HG02642 (cell line): Measurements from ENCODE around the gene PACSIN2.
"Not testable (repeated sequence)": the region's sequence is repeated elsewhere in the genome, so short reads cannot be mapped to it uniquely, and the experiment has no call there.

Experiments used
- ATAC-seq: cut with Tn5 transposase; IDR thresholded peaks from one replicate; pipeline ENCODE4 v1.9.1; 2021; ENCODE audit warnings: mild to moderate bottlenecking; ENCODE audit not compliant: unreplicated experiment, poor library complexity

PACSIN2 gene

GRCh38 chr22:42993651-42994275 lies 21.2 kb downstream of the PACSIN2 start:
- ATAC-seq = no peak

GRCh38 chr22:42992886-42993479 lies 22.0 kb downstream of the PACSIN2 start:
- ATAC-seq = no peak

GRCh38 chr22:42992092-42992491 lies 22.9 kb downstream of the PACSIN2 start:
- ATAC-seq = no peak

GRCh38 chr22:42991010-42991651 lies 23.8 kb downstream of the PACSIN2 start:
- ATAC-seq = no peak

GRCh38 chr22:42990131-42990838 lies 24.7 kb downstream of the PACSIN2 start:
- ATAC-seq = no peak

- ATAC-seq = no peak
These were observed 28.8 kb downstream of the PACSIN2 start for GRCh38 chr22:42986115-42986514.

- no peak for ATAC-seq
These were observed 29.4 kb downstream of the PACSIN2 start for GRCh38 chr22:42985531-42985905.

- no peak for ATAC-seq
These were observed 30.0 kb downstream of the PACSIN2 start for GRCh38 chr22:42984814-42985530.

- no peak for ATAC-seq
These were observed 30.6 kb downstream of the PACSIN2 start for GRCh38 chr22:42984397-42984796.

GRCh38 chr22:42983470-42983869 lies 31.5 kb downstream of the PACSIN2 start:
- ATAC-seq = no peak

- no peak for ATAC-seq
These were observed 35.3 kb downstream of the PACSIN2 start for GRCh38 chr22:42979606-42980005.

GRCh38 chr22:42978453-42979103 lies 36.4 kb downstream of the PACSIN2 start:
- no peak for ATAC-seq

- no peak for ATAC-seq
These were observed 37.4 kb downstream of the PACSIN2 start for GRCh38 chr22:42977569-42977968.

- ATAC-seq = no peak
These were observed 38.6 kb downstream of the PACSIN2 start for GRCh38 chr22:42976217-42976933.

- no peak for ATAC-seq
These were observed 40.7 kb downstream of the PACSIN2 start for GRCh38 chr22:42974223-42974622.

- ATAC-seq = no peak
These were observed 41.4 kb downstream of the PACSIN2 start for GRCh38 chr22:42973536-42973881.

GRCh38 chr22:42972649-42973535 lies 42.1 kb downstream of the PACSIN2 start:
- ATAC-seq = no peak

GRCh38 chr22:42971473-42971860 lies 43.5 kb downstream of the PACSIN2 start:
- ATAC-seq = not testable (repeated sequence)

- ATAC-seq = no peak
These were observed 44.9 kb downstream of the PACSIN2 start for GRCh38 chr22:42970029-42970428.
